GM12891 (cell line): Measurements from ENCODE around the gene GDPD5.

Source experiments
- POLR2A ChIP-seq: IDR thresholded peaks from 2 replicates; pipeline ENCODE4 v1.6.1; 2011; ENCODE audit warnings: low read depth, low read length, control low read depth
- POLR2AphosphoS5 ChIP-seq: IDR thresholded peaks from 2 replicates; pipeline ENCODE4 v1.6.1; 2011; ENCODE audit warnings: low read depth, low read length, control low read depth
- TAF1 ChIP-seq: IDR thresholded peaks from 2 replicates; pipeline ENCODE4 v1.6.1; 2011; ENCODE audit warnings: low read depth, low read length, control low read depth

DNA sequence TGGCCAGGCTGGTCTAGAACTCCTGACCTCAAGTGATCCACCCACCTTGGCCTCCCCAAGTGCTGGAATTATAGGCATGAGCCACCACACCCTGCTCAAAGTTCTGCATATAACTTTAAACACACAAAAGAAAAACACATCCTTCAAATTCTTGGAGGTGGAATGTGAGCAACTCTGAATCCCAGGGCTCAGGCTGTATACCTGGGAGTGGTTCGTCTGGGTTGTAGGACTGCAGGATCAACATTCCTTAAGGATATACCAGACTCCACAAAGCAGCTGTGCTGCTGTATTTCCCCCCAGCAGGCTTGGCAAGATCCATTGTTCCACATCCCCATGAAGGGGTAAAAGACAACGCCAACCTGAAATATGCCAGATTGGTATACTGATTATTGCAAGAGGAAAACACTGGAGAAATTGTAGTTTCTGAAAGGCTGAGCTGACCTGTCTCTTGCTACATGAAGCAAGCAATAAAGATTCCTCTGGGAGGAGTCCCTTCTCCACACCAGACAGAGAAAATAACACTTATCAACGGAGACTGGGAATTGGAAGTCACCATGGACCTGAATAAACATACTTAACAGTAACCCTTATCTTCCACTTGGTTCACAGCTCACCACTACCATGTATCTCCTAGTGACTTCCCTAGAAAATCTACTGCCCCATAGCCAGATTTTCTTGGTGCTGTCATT is 138.7 kb downstream of the GDPD5 start:
- no peak for TF ChIP-seq POLR2A
- no peak for TF ChIP-seq POLR2AphosphoS5
- no peak for TF ChIP-seq TAF1
